HG03571 (cell line): ENCODE measurements around the gene RAP1GAP.

Experiments used
- ATAC-seq: cut with Tn5 transposase; IDR thresholded peaks from one replicate; pipeline ENCODE4 v1.9.1; 2021; ENCODE audit not compliant: unreplicated experiment

The RAP1GAP gene

DNA sequence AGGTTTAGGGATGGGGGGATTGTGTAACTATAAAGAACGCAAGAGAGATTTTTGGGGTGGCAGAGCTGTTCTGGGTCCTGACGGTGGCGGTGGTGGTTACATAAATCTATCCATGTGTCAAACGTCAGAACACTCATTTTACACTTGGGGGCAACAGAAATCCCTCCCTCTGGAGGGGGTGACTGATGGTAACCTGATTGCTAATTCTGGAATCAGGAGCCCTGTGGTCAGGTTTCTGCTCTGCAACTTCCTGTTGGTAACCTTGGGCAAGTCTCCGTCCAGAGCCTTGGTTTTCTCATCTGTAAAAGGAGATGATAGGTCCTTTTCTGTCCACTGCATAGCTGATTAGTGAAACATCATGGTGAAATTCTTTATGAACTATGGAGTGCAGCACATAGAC is 119.1 kb downstream of the RAP1GAP start:
- ATAC-seq, result no peak

DNA sequence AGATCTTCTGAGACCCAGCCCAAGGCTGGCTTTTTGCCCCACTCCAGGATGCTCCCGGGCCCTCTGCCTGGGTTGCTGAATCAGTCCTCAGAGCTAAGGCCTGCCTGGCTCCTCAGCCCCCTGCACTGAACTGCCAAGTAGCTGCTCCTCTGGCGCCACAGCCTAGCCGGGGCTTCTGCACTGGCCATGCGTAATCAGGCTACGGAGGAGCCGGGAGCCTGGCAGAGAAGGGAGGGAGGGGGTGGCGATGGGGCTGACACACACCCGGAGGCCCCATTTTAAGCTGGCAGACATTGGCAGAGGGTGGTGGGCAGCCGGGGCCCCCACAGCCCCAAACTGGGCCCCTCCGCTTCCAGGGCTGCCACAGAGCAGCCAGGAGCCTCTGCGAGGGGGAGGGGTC is 121.3 kb downstream of the RAP1GAP start:
- no peak for ATAC-seq
